Measurements from ENCODE around the gene NET1. TPM values are rescaled to one million over a fixed set of nuclear protein-coding genes. Genes with fewer than 3 reads are reported as not detected.
"Not testable (repeated sequence)": the region's sequence is repeated elsewhere in the genome, so short reads cannot be mapped to it uniquely, and the experiment has no call there.

The NET1 gene
- total RNA-seq, 1 experiment from 2014 or later, result 154 TPM

DNA sequence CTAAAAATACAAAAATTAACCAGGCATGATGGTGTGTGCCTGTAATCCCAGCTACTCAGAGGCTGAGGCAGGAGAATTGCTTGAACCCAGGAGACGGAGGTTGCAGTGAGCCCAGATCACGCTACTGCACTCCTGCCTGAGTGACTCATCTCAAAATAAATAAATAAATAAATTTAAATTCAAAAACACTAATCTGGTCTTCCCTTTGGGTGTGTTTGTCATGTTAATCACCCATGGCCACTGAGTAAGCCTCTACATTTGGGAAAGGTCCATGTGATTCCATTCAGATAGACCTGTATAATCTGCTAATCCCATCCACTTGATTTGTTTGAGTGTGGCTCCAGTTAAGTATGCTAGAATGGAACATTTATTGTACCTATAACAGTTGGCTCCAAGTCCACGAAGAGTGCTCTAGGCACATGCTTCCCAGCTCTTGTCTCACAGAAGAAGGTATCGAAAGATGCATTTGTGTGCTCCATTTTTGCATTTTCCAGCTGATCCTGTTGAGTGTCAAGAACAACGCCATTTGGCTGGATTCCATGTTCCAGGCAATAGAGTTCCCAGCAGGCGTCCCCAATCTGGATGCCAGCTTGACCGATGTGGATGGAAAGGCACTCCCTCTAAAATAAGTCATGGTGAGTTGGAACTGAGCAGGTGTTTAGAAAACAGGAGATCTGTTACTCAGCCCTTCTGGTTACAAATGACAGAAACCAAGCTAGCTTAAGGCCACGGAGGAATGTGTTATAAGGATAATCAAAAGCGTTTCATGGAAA is 11.7 kb upstream of the NET1 start:
- Mint-ChIP-seq H3K36me3 (ENCODE audit: insufficient read depth, unreplicated experiment) (no peaks in the 10 kb centered on the region), H3K27ac (ENCODE audit: unreplicated experiment) (no peak overlapping the region), H3K27me3 (ENCODE audit: unreplicated experiment) (no peaks in the 10 kb centered on the region), H3K4me1 (ENCODE audit: low read depth, unreplicated experiment) (no peaks in the 10 kb centered on the region), H3K4me3 (ENCODE audit: low read depth, unreplicated experiment) (no peak overlapping the region), H3K9me3 (ENCODE audit: low read depth, unreplicated experiment) (no peaks in the 10 kb centered on the region)
- TF ChIP-seq, protein P1, sequence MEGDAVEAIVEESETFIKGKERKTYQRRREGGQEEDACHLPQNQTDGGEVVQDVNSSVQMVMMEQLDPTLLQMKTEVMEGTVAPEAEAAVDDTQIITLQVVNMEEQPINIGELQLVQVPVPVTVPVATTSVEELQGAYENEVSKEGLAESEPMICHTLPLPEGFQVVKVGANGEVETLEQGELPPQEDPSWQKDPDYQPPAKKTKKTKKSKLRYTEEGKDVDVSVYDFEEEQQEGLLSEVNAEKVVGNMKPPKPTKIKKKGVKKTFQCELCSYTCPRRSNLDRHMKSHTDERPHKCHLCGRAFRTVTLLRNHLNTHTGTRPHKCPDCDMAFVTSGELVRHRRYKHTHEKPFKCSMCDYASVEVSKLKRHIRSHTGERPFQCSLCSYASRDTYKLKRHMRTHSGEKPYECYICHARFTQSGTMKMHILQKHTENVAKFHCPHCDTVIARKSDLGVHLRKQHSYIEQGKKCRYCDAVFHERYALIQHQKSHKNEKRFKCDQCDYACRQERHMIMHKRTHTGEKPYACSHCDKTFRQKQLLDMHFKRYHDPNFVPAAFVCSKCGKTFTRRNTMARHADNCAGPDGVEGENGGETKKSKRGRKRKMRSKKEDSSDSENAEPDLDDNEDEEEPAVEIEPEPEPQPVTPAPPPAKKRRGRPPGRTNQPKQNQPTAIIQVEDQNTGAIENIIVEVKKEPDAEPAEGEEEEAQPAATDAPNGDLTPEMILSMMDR (IDR thresholded peaks at IDR 0.05; ENCODE audit: unreplicated experiment), result no peak
- no TSS peak for BruUV-seq (replicated peaks)
- CTCF ChIA-PET, result no interaction called here
- intact Hi-C loops (cut with micrococcal nuclease; ENCODE audit: unreplicated experiment), result no loop called here
- no peak for DNase-seq

DNA sequence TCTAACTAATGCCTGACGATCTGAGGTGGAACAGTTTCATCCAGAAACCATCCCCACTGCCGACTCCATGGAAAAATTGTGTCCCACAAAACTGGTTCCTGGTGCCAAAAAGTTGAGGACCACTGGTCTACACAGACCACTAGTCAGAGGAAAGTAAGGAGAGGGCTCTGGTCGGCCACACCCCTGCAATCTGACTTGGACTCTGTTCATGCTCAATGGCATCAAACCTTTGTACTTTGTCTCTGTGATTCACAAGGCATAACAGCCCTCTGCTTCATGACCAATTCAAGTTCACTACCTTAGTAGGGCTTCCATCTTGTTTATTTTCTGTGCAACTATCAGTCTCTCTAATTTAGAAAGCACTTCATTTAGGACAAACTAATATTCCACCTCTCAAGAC is 9.6 kb upstream of the NET1 start:
- TF ChIP-seq, protein P1 (IDR thresholded peaks at IDR 0.05; ENCODE audit: unreplicated experiment), result no peak
- no peak for DNase-seq
- CTCF ChIA-PET, result no interaction called here
- H3K4me3 Mint-ChIP-seq (ENCODE audit: low read depth, unreplicated experiment), result no peak overlapping the region
- H3K27me3 Mint-ChIP-seq (ENCODE audit: unreplicated experiment), result no peaks in the 10 kb centered on the region
- no peaks in the 10 kb centered on the region for H3K9me3 Mint-ChIP-seq (ENCODE audit: low read depth, unreplicated experiment)
- no TSS peak for BruUV-seq (replicated peaks)
- intact Hi-C loops (cut with micrococcal nuclease; ENCODE audit: unreplicated experiment), result no loop called here
- H3K27ac Mint-ChIP-seq (ENCODE audit: unreplicated experiment), result no peak overlapping the region
- H3K4me1 Mint-ChIP-seq (ENCODE audit: low read depth, unreplicated experiment), result no peaks in the 10 kb centered on the region
- H3K36me3 Mint-ChIP-seq (ENCODE audit: insufficient read depth, unreplicated experiment), result no peaks in the 10 kb centered on the region

DNA sequence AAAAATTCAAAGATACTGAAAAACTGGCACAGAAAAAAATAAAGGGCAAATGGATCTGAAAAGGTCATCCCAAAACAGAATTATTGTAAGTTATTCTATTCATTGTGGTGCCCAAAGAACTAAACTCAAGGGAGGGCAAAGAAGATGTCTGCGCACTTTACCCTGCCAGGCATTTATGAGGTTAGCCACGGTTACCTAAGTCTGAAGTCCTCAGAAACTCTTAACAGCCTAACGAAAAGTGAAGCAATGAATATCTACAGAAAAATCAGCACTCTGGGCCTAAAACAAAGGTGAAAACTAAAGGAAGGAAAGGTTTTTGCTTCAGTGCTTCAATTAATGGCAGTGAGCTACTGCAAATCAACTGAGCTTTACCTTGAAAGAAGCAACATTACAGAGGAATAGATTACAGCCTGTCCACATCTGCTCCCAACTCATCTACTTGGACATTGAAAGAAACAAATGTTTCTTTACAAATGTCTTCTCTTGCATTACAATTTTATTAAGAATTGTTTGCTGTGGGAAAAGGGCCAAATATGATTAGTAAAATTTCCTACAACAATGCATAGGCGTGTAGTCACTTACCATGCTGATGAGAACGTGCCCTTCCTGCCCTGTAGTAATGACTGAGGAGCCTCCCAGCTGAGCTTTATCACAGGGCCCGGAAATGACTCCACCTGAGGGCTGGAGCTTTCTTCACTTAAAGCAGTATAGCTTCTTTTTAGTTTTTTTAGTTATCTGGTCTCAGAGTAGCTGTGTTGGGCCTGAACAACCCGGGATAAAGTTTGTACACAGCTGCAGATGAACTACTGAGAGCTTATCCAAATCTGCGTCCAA is 7.9 kb upstream of the NET1 start, which contains the start of gene TUBAL3:
TSS of gene TUBAL3 (minus strand) at position 621 of the 834 bp plus-strand sequence. CDS start at position 585, 36 bp downstream.
- DNase-seq, result no peak
- H3K36me3 Mint-ChIP-seq (ENCODE audit: insufficient read depth, unreplicated experiment), result no peaks in the 10 kb centered on the region
- TF ChIP-seq, protein P1 (IDR thresholded peaks at IDR 0.05; ENCODE audit: unreplicated experiment), result no peak
- intact Hi-C loops (cut with micrococcal nuclease; ENCODE audit: unreplicated experiment), result no loop called here
- no peaks in the 10 kb centered on the region for H3K9me3 Mint-ChIP-seq (ENCODE audit: low read depth, unreplicated experiment)
- H3K27ac Mint-ChIP-seq (ENCODE audit: unreplicated experiment), result no peak within 1 kb of the TSS
- H3K4me3 Mint-ChIP-seq (ENCODE audit: low read depth, unreplicated experiment), result no peak within 1 kb of the TSS
- CTCF ChIA-PET, result no interaction called here
- no peaks in the 10 kb centered on the region for H3K4me1 Mint-ChIP-seq (ENCODE audit: low read depth, unreplicated experiment)
- no peaks in the 10 kb centered on the region for H3K27me3 Mint-ChIP-seq (ENCODE audit: unreplicated experiment)
- no TSS peak for BruUV-seq (replicated peaks)

DNA sequence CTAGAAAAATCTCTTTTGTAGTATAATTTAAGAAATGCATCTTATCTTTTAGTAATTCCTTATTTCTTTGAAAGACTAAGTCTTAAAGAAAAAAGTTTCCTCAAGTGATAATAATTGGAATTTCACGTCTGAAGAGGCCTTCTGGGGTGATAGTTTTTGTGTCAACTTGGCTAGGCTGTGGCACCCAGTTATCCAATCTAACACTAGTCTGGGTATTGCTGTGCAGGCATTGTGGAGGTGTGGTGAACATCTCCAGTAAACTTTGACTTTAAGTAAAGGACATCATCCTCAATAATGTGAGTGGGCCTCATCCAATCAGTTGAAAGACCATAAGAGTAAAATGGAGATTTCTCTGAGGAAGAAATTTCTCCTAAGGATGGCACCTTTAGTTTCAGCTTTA is 5.4 kb upstream of the NET1 start:
- Mint-ChIP-seq H3K9me3 (ENCODE audit: low read depth, unreplicated experiment) (peaks cover 2% of the 10 kb centered on the region), H3K36me3 (ENCODE audit: insufficient read depth, unreplicated experiment) (no peaks in the 10 kb centered on the region), H3K27me3 (ENCODE audit: unreplicated experiment) (no peaks in the 10 kb centered on the region), H3K27ac (ENCODE audit: unreplicated experiment) (no peak overlapping the region), H3K4me3 (ENCODE audit: low read depth, unreplicated experiment) (no peak overlapping the region), H3K4me1 (ENCODE audit: low read depth, unreplicated experiment) (no peaks in the 10 kb centered on the region)
- TF ChIP-seq, protein P1 (IDR thresholded peaks at IDR 0.05; ENCODE audit: unreplicated experiment), result no peak
- no peak for DNase-seq
- CTCF ChIA-PET, result no interaction called here
- no TSS peak for BruUV-seq (replicated peaks)
- intact Hi-C loops (cut with micrococcal nuclease; ENCODE audit: unreplicated experiment), result no loop called here

DNA sequence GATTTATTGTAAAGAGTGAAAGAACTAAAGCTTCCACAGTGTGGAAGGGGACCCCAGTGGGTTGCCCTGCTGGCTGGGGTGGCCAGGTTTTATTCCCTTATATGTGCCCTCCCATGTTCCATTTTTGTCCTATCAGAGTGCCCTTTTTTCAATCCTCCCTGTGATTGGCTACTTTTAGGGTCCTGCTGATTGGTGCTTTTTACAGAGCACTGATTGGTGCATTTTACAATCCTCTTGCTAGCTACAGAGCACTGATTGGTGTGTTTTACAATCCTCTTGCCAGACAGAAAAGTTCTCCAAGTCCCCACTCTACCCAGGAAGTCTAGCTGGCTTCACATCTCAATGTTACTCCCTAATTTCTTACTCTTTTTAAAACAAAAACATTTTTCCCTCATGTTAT is 1.6 kb upstream of the NET1 start:
- BruUV-seq (replicated peaks); H3K27me3 Mint-ChIP-seq (ENCODE audit: unreplicated experiment); H3K4me3 Mint-ChIP-seq (ENCODE audit: low read depth, unreplicated experiment): not testable (repeated sequence)

More for the DNA sequence above, 1.6 kb upstream of the NET1 start:
- H3K36me3 Mint-ChIP-seq (ENCODE audit: insufficient read depth, unreplicated experiment); H3K9me3 Mint-ChIP-seq (ENCODE audit: low read depth, unreplicated experiment); intact Hi-C loops (cut with micrococcal nuclease; ENCODE audit: unreplicated experiment); H3K4me1 Mint-ChIP-seq (ENCODE audit: low read depth, unreplicated experiment); H3K27ac Mint-ChIP-seq (ENCODE audit: unreplicated experiment); CTCF ChIA-PET; DNase-seq: not testable (repeated sequence)

All from Calu3 (cell line).